Smooth muscle cell (in vitro differentiated cells): Measurements from ENCODE around the gene KCNF1. TPM values are rescaled to one million over a fixed set of nuclear protein-coding genes. Genes with fewer than 3 reads are reported as not detected.

Experiments used
- DNase-seq: peaks from one replicate; lab custom pipeline; 2025; ENCODE audit not compliant: unreplicated experiment; lab: John Stamatoyannopoulos, UW
- H2AFZ ChIP-seq: fragments of 200-600 bp; sonication (generic); 2 replicates; pipeline ENCODE4 v1.6.0; 2016; ENCODE audit warnings: antibody characterized with exemption, low read depth, mild to moderate bottlenecking
- H3F3A ChIP-seq: fragments of 200-600 bp; sonication (generic); 2 replicates; pipeline ENCODE4 v1.6.0; 2017; ENCODE audit warnings: antibody characterized with exemption, low read depth
- H3K27ac ChIP-seq: fragments of 200-600 bp; sonication (generic); 2 replicates; pipeline ENCODE4 v1.5.1; 2016; ENCODE audit warnings: low read depth, mild to moderate bottlenecking
- H3K27me3 ChIP-seq: fragments of 200-600 bp; sonication (generic); 2 replicates; pipeline ENCODE4 v1.6.1; 2016; ENCODE audit warnings: low read depth, mild to moderate bottlenecking
- H3K36me3 ChIP-seq: fragments of 200-600 bp; sonication (generic); 2 replicates; pipeline ENCODE4 v1.5.1; 2016; ENCODE audit warnings: low read depth
- H3K4me1 ChIP-seq: fragments of 200-600 bp; sonication (generic); 2 replicates; pipeline ENCODE4 v1.5.1; 2016; ENCODE audit warnings: low read depth
- H3K4me2 ChIP-seq: fragments of 200-600 bp; sonication (generic); 2 replicates; pipeline ENCODE4 v1.6.0; 2016; ENCODE audit warnings: mild to moderate bottlenecking
- H3K4me3 ChIP-seq: fragments of 200-600 bp; sonication (generic); 2 replicates; pipeline ENCODE4 v1.5.1; 2016; ENCODE audit warnings: mild to moderate bottlenecking
- H3K79me2 ChIP-seq: fragments of 200-600 bp; sonication (generic); 2 replicates; pipeline ENCODE4 v1.6.0; 2016; ENCODE audit warnings: low read depth, mild to moderate bottlenecking
- H3K9ac ChIP-seq: fragments of 200-600 bp; sonication (generic); 2 replicates; pipeline ENCODE4 v1.6.0; 2016; ENCODE audit warnings: low read depth
- H3K9me3 ChIP-seq: fragments of 200-600 bp; sonication (generic); replicated peaks from 2 replicates; pipeline ENCODE4 v1.5.1; 2016; ENCODE audit warnings: low read depth
- H4K20me1 ChIP-seq: fragments of 200-600 bp; sonication (generic); 2 replicates; pipeline ENCODE4 v1.6.0; 2016; ENCODE audit warnings: low read depth
- CTCF ChIP-seq: fragments of 200-600 bp; sonication (generic); IDR thresholded peaks from 2 replicates; pipeline ENCODE4 v1.5.1; 2017; ENCODE audit warnings: borderline replicate concordance, mild to moderate bottlenecking, antibody characterized with exemption; ENCODE audit not compliant: insufficient read depth, poor library complexity, severe bottlenecking
- WGBS: methylation state at CpG from one replicate; pipeline ENCODE4 v1.1.7; 2016; ENCODE audit warnings: low lambda C conversion rate; 5-methylcytosine and 5-hydroxymethylcytosine counted together
- polyA plus RNA-seq: library from polyadenylated mRNA; unstranded; fragments of >200 nt; fragmentation: Nextera tagmentation; extraction: Ambion mirVana; gene quantifications from 2 replicates; pipeline ENCODE4 v1.2.1, GENCODE V29; 2016
- total RNA-seq: library from RNA; depleted of rRNA; stranded (reverse); fragments of >200 nt; gene quantifications from 2 replicates; pipeline ENCODE4 v1.2.3, GENCODE V29; 2014

Gene KCNF1
- total and polyA plus RNA-seq, 2 experiments from 2014 or later = 0.55 TPM; not detected in 1

- H3F3A ChIP-seq = no peaks in the 10 kb centered on the region
- no peak for TF ChIP-seq CTCF
- no peak for DNase-seq
- peaks cover 12% of the 10 kb centered on the region for H3K27me3 ChIP-seq
- no peak overlapping the region for H3K4me3 ChIP-seq
- no peak overlapping the region for H3K27ac ChIP-seq
- H3K79me2 ChIP-seq = no peaks in the 10 kb centered on the region
- no peaks in the 10 kb centered on the region for H4K20me1 ChIP-seq
- no peak overlapping the region for H3K4me2 ChIP-seq
- no peaks in the 10 kb centered on the region for H3K36me3 ChIP-seq
- H2AFZ ChIP-seq = no peak overlapping the region
- peaks cover 6% of the 10 kb centered on the region for H3K4me1 ChIP-seq
- H3K9ac ChIP-seq = no peak overlapping the region
- no peaks in the 10 kb centered on the region for H3K9me3 ChIP-seq
- WGBS = 50% methylated on average over 7 of the region's 8 CpGs
Observed at GRCh38 chr2:10863837-10864236, 47.9 kb upstream of the KCNF1 start.

GRCh38 chr2:10864251-10864650 is 47.5 kb upstream of the KCNF1 start:
- TF ChIP-seq CTCF = no peak
- Histone ChIP-seq H3K27me3 (peaks cover 12% of the 10 kb centered on the region), H3K9ac (no peak overlapping the region), H3K79me2 (no peaks in the 10 kb centered on the region), H3K36me3 (no peaks in the 10 kb centered on the region), H3F3A (no peaks in the 10 kb centered on the region), H3K9me3 (no peaks in the 10 kb centered on the region), H3K4me1 (peaks cover 6% of the 10 kb centered on the region), H2AFZ (no peak overlapping the region), H3K27ac (no peak overlapping the region), H4K20me1 (no peaks in the 10 kb centered on the region), H3K4me3 (no peak overlapping the region), H3K4me2 (no peak overlapping the region)
- WGBS = 71% methylated on average over 10 of the region's 10 CpGs
- no peak for DNase-seq

- 89% methylated on average over 14 of the region's 14 CpGs for WGBS
- Histone ChIP-seq H3K9me3 (no peaks in the 10 kb centered on the region), H3K27ac (no peak overlapping the region), H3K36me3 (no peaks in the 10 kb centered on the region), H4K20me1 (no peaks in the 10 kb centered on the region), H3K27me3 (peaks cover 12% of the 10 kb centered on the region), H3K79me2 (no peaks in the 10 kb centered on the region), H3K4me2 (no peak overlapping the region), H3K4me1 (peaks cover 6% of the 10 kb centered on the region), H3F3A (no peaks in the 10 kb centered on the region), H2AFZ (no peak overlapping the region), H3K9ac (no peak overlapping the region), H3K4me3 (no peak overlapping the region)
- TF ChIP-seq CTCF = no peak
- no peak for DNase-seq
Observed at GRCh38 chr2:10864861-10865636, 46.7 kb upstream of the KCNF1 start.

- no peaks in the 10 kb centered on the region for H4K20me1 ChIP-seq
- H2AFZ ChIP-seq = no peak overlapping the region
- peaks cover 9% of the 10 kb centered on the region for H3K27me3 ChIP-seq
- H3K9ac ChIP-seq = no peak overlapping the region
- H3F3A ChIP-seq = no peaks in the 10 kb centered on the region
- H3K9me3 ChIP-seq = no peaks in the 10 kb centered on the region
- H3K4me2 ChIP-seq = no peak overlapping the region
- no peak for TF ChIP-seq CTCF
- peaks cover 6% of the 10 kb centered on the region for H3K4me1 ChIP-seq
- no peaks in the 10 kb centered on the region for H3K36me3 ChIP-seq
- no peak overlapping the region for H3K27ac ChIP-seq
- WGBS = 89% methylated on average over 10 of the region's 10 CpGs
- H3K79me2 ChIP-seq = no peaks in the 10 kb centered on the region
- DNase-seq = no peak
- no peak overlapping the region for H3K4me3 ChIP-seq
Observed at GRCh38 chr2:10865841-10866240, 45.9 kb upstream of the KCNF1 start.
